Peyer's patch (tissue), 4 donors: ENCODE data around the gene LRP6.

Source experiments
- POLR2A ChIP-seq, 2 donors: fragments of 450-650 bp; IDR thresholded peaks; one replicate each; pipeline ENCODE4 v1.5.1; 2017; ENCODE audit warnings: antibody characterized with exemption in 2 of 2, mild to moderate bottlenecking in 2 of 2, moderate library complexity in 2 of 2
- TF ChIP-seq, protein P1 (sequence below), 6 experiments: fragments of 450-650 bp in 4 of 6; fragments of 200-600 bp in 2 of 6; sonication (generic) in 1 of 6; IDR thresholded peaks; one replicate each; pipeline ENCODE4 v1.5.1; 2017 to 2019; ENCODE audit warnings: antibody characterized with exemption in 6 of 6, mild to moderate bottlenecking in 3 of 6, moderate library complexity in 1 of 6

DNA sequence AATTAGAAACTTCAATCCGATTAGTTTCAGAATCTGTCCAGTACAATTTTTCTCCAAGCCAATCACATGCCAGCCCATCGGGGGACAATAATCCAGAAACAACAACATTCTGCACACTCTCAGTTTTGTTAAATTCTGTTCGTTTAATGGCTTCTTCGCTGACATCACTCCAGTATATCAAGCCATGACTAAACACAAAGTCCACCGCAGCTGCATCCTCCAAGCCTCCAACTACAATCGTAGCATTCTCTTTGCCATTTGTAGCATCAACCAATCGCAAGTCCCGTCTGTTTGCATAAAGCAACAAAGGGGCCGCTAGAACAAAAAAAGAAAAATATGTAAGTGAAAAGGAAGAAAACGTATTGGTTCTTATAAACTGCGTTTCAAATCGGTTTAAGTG, 22.5 kb downstream of the LRP6 start:
- TF ChIP-seq, protein P1, sequence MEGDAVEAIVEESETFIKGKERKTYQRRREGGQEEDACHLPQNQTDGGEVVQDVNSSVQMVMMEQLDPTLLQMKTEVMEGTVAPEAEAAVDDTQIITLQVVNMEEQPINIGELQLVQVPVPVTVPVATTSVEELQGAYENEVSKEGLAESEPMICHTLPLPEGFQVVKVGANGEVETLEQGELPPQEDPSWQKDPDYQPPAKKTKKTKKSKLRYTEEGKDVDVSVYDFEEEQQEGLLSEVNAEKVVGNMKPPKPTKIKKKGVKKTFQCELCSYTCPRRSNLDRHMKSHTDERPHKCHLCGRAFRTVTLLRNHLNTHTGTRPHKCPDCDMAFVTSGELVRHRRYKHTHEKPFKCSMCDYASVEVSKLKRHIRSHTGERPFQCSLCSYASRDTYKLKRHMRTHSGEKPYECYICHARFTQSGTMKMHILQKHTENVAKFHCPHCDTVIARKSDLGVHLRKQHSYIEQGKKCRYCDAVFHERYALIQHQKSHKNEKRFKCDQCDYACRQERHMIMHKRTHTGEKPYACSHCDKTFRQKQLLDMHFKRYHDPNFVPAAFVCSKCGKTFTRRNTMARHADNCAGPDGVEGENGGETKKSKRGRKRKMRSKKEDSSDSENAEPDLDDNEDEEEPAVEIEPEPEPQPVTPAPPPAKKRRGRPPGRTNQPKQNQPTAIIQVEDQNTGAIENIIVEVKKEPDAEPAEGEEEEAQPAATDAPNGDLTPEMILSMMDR (IDR thresholded peaks at IDR 0.05): no peak
- no peak for TF ChIP-seq POLR2A (IDR thresholded peaks at IDR 0.05)
